HCT116 (cell line): ENCODE results near the gene WNT5B.

ENCODE experiments used
- EZH2 ChIP-seq: fragments of 200-600 bp; sonication (generic); IDR thresholded peaks from 2 replicates; pipeline ENCODE4 v1.6.1; 2017; ENCODE audit warnings: antibody characterized with exemption, mixed run types
- POLR2A ChIP-seq: IDR thresholded peaks from 2 replicates; pipeline ENCODE4 v1.7.0; 2011; ENCODE audit warnings: borderline replicate concordance; ENCODE audit not compliant: insufficient read depth, insufficient read length; ENCODE audit errors: extremely low read depth
- POLR2AphosphoS5 ChIP-seq: IDR thresholded peaks from 2 replicates; pipeline ENCODE4 v1.6.1; 2011; ENCODE audit warnings: mild to moderate bottlenecking, low read depth, low read length, moderate library complexity
- REST ChIP-seq: IDR thresholded peaks from 2 replicates; pipeline ENCODE4 v1.6.1; 2012; ENCODE audit warnings: low read depth
- SRF ChIP-seq: IDR thresholded peaks from 2 replicates; pipeline ENCODE4 v1.6.1; 2012; ENCODE audit warnings: low read depth
- YY1 ChIP-seq: IDR thresholded peaks from 2 replicates; pipeline ENCODE4 v1.6.1; 2011; ENCODE audit warnings: low read length, low read depth, moderate library complexity, mild to moderate bottlenecking; ENCODE audit not compliant: insufficient replicate concordance; ENCODE audit errors: extremely low read depth
- ZNF274 ChIP-seq: fragments of 200-500 bp; sonication (Bioruptor generic); IDR thresholded peaks from 2 replicates; pipeline ENCODE4 v1.6.1; 2014; ENCODE audit warnings: mild to moderate bottlenecking, low read depth, low read length, inconsistent platforms
- TF ChIP-seq, protein P1 (sequence below), 3 experiments: fragments of 200-600 bp in 1 of 3; sonication (generic) in 1 of 3; IDR thresholded peaks in 2 of 3; conservative IDR thresholded peaks in 1 of 3; 2 replicates each; pipeline ENCODE4 v1.5.1; 2012 to 2017; ENCODE audit warnings: low read depth in 2 of 3, low read length in 2 of 3, antibody characterized with exemption in 1 of 3, borderline replicate concordance in 1 of 3, control low read depth in 1 of 3, mild to moderate bottlenecking in 1 of 3, mixed read lengths in 1 of 3, mixed run types in 1 of 3, moderate library complexity in 1 of 3; ENCODE audit not compliant: insufficient read depth in 1 of 3
- TF ChIP-seq, protein P2 (sequence below): IDR thresholded peaks from 2 replicates; pipeline ENCODE4 v1.6.1; 2011; ENCODE audit warnings: mild to moderate bottlenecking, low read length, moderate library complexity; ENCODE audit not compliant: insufficient replicate concordance; ENCODE audit errors: extremely low read depth

DNA sequence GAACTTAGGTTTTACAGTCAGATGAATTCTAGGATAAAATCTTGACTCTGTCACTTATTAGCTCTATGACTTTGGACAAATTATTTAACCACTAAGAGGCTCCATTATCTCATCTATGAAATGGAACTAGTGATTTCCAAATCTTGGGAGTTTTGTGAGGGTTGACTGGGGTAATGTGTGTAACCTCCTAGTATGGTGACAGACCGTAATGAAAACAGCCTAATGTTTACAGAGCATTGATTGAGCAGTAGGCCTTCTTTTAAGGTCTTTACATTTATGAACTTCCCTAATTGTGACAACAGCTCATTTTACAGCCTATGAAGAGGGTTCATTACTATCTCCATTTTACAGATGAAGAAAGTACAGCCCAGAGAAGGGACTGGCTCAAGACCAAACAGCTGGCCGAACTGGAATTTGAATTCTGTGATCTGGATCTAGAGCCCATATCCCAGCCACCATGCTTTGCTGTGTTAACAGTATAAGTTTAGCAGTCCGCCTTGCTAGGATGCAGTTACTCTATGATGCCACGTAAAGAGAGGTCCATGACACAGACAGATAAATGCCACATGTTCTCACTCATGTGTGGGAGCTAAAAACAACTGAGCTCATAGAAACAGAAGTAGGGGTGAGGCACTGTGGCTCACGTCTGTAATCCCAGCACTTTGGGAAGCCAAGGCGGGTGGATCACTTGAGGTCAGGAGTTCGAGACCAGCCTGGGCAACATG lies 25.6 kb upstream of the WNT5B start:
- TF ChIP-seq, protein P1, sequence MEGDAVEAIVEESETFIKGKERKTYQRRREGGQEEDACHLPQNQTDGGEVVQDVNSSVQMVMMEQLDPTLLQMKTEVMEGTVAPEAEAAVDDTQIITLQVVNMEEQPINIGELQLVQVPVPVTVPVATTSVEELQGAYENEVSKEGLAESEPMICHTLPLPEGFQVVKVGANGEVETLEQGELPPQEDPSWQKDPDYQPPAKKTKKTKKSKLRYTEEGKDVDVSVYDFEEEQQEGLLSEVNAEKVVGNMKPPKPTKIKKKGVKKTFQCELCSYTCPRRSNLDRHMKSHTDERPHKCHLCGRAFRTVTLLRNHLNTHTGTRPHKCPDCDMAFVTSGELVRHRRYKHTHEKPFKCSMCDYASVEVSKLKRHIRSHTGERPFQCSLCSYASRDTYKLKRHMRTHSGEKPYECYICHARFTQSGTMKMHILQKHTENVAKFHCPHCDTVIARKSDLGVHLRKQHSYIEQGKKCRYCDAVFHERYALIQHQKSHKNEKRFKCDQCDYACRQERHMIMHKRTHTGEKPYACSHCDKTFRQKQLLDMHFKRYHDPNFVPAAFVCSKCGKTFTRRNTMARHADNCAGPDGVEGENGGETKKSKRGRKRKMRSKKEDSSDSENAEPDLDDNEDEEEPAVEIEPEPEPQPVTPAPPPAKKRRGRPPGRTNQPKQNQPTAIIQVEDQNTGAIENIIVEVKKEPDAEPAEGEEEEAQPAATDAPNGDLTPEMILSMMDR (IDR thresholded peaks at IDR 0.05 in 2 of 3, conservative IDR thresholded peaks at IDR 0.05 in 1 of 3; ENCODE audit: borderline replicate concordance in 1 of 3, insufficient read depth in 1 of 3, low read depth in 2 of 3, low read length in 2 of 3): no peak
- TF ChIP-seq EZH2 (no peak), SRF (no peak), POLR2A (no peak), YY1 (no peak), ZNF274 (no peak), POLR2AphosphoS5 (no peak), REST (no peak)
- TF ChIP-seq, protein P2, sequence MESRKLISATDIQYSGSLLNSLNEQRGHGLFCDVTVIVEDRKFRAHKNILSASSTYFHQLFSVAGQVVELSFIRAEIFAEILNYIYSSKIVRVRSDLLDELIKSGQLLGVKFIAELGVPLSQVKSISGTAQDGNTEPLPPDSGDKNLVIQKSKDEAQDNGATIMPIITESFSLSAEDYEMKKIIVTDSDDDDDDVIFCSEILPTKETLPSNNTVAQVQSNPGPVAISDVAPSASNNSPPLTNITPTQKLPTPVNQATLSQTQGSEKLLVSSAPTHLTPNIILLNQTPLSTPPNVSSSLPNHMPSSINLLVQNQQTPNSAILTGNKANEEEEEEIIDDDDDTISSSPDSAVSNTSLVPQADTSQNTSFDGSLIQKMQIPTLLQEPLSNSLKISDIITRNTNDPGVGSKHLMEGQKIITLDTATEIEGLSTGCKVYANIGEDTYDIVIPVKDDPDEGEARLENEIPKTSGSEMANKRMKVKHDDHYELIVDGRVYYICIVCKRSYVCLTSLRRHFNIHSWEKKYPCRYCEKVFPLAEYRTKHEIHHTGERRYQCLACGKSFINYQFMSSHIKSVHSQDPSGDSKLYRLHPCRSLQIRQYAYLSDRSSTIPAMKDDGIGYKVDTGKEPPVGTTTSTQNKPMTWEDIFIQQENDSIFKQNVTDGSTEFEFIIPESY: no peak
